Putamen (tissue), 1 donor: ENCODE measurements around the gene NOX3.
"Not testable (repeated sequence)": the region's sequence is repeated elsewhere in the genome, so short reads cannot be mapped to it uniquely, and the experiment has no call there.

Experiments used
- DNase-seq: peaks from one replicate; pipeline ENCODE4 v3.0.0-alpha.2; 2016; ENCODE audit warnings: low spot score

The NOX3 gene

GRCh38 chr6:155455766-155456165, at the start of gene NOX3:
TSS of gene NOX3 (minus strand) at chr6:155455839. CDS start at chr6:155455800, 39 bp downstream.
- DNase-seq = no peak

GRCh38 chr6:155504848-155505607, 49.4 kb upstream of the NOX3 start:
- no peak for DNase-seq

- DNase-seq = no peak
Measured at GRCh38 chr6:155502393-155502792, 46.8 kb upstream of the NOX3 start.

- no peak for DNase-seq
Measured at GRCh38 chr6:155499574-155499973, 43.9 kb upstream of the NOX3 start.

GRCh38 chr6:155498370-155498769, 42.7 kb upstream of the NOX3 start:
- DNase-seq = no peak

GRCh38 chr6:155497273-155497672, 41.6 kb upstream of the NOX3 start:
- DNase-seq = no peak

- DNase-seq = no peak
Measured at GRCh38 chr6:155495011-155495768, 39.6 kb upstream of the NOX3 start.

- DNase-seq = no peak
Measured at GRCh38 chr6:155493694-155494143, 38.1 kb upstream of the NOX3 start.

- DNase-seq = no peak
Measured at GRCh38 chr6:155493026-155493693, 37.5 kb upstream of the NOX3 start.

GRCh38 chr6:155492061-155492735, 36.6 kb upstream of the NOX3 start:
- no peak for DNase-seq

- DNase-seq = no peak
Measured at GRCh38 chr6:155491421-155491820, 35.8 kb upstream of the NOX3 start.

GRCh38 chr6:155488197-155488596, 32.6 kb upstream of the NOX3 start:
- not testable (repeated sequence) for DNase-seq

GRCh38 chr6:155487371-155488130, 31.9 kb upstream of the NOX3 start:
- no peak for DNase-seq

GRCh38 chr6:155486721-155487294, 31.2 kb upstream of the NOX3 start:
- DNase-seq = no peak

- DNase-seq = no peak
Measured at GRCh38 chr6:155485756-155486155, 30.1 kb upstream of the NOX3 start.

GRCh38 chr6:155483858-155484257, 28.2 kb upstream of the NOX3 start:
- no peak for DNase-seq

GRCh38 chr6:155481215-155481614, 25.6 kb upstream of the NOX3 start:
- DNase-seq = no peak

- no peak for DNase-seq
Measured at GRCh38 chr6:155473741-155474140, 18.1 kb upstream of the NOX3 start.

- no peak for DNase-seq
Measured at GRCh38 chr6:155472886-155473285, 17.2 kb upstream of the NOX3 start.

- DNase-seq = not testable (repeated sequence)
Measured at GRCh38 chr6:155470979-155471616, 15.5 kb upstream of the NOX3 start.
